Fibroblast of upper back skin (primary cell): ENCODE measurements around the gene GPR150.
"Not testable (repeated sequence)": the region's sequence is repeated elsewhere in the genome, so short reads cannot be mapped to it uniquely, and the experiment has no call there.

Experiments used
- DNase-seq: peaks from one replicate; pipeline ENCODE4 v3.0.0-alpha.2; 2013

Gene GPR150

DNA sequence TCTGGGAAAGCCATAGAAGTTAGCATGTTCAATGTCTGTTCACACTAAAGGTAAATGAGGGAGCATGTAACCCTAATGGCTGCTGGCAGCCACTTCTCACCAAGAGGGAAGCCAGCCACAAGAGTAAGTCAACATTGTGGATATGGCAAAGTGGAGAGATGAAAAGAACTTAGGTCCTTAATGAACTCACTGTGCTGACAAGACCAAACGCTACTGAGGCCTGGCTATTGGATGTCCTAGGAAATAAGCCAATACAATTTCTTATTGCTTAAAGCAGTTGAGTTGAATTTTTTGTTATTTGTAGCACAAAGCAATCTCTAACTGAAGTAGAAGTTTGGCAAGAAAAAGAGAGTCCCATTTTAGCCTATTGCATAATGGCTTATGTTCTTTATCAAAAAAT lies 6.8 kb downstream of the GPR150 start:
- DNase-seq, result no peak

DNA sequence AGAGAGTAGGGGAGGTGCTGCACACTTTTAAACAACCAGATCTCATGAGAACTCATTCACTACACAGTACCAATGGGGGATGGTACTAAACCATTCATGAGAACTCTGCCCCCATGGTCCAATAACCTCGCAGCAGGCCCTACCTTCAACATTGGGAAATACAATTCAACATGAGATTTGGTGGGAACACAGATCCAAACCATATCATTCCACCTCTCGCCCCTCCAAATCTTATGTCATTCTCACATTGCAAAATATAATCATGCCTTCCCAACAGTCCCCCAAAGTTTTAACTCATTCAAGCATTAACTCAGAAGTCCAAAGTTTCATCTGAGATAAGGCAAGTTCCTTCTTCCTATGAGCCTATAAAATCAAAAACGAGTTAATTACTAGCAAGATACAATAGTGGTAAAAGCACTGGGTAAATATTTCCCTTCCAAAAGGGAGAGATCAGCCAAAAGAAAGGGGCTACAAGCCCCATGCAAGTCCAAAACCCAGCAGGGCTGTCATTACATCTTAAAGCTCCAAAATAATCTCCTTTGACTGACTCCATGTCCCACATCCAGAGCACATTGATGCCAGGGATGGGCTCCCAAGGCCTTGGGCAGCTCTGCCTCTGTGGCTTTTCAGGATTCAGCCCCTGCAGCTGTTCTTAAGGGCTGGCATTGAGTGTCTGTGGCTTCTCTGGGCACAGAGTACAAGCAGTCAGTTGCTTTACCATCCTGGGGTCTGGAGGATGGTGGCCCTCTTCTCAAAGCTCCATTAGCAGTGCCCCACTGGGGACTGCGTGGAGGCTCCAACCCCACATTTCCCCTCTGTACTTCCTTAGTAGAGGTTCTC lies 8.3 kb downstream of the GPR150 start:
- DNase-seq, result no peak

DNA sequence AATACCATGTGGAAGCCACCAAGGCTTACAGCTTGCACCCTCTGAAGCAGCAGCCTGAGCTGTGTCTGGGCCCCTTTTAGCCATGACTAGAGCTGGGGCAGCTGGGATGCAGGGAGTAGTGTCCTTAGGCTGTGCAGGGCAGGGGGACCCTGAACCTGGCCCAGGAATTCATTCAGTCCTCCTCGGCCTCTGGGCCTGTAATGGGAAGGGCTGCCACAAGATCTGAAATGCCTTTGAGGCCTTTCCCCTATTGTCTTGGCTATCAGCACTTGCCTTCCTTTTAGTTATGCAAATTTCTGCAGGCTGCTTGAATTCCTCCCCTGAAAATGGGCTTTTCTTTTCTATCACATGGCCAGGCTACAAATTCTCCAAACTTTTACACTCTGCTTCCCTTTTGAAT lies 9.0 kb downstream of the GPR150 start:
- no peak for DNase-seq

DNA sequence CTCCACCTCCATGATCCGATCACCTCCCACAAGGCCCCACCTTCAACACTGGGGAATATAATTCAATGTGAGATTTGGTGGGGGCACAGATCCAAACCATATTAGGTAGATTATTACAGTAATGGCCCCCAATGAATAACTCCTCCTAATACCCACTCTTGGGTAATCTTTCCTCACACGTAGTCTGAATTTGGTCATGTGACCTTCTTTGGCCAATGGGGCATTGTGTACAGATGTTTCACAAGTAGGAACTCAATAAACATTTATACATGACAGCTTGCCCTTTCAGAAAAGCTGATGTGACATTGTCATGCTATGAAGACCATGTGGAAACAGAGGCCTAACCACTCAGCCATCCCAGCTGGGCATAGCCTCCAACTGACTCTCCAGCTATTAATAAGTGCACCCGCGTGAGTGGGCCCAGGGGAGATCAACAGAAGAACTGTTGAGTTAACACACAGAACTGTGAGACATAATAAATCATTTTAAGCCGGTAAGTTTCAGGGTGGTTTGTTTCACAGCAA lies 10.6 kb downstream of the GPR150 start:
- no peak for DNase-seq

DNA sequence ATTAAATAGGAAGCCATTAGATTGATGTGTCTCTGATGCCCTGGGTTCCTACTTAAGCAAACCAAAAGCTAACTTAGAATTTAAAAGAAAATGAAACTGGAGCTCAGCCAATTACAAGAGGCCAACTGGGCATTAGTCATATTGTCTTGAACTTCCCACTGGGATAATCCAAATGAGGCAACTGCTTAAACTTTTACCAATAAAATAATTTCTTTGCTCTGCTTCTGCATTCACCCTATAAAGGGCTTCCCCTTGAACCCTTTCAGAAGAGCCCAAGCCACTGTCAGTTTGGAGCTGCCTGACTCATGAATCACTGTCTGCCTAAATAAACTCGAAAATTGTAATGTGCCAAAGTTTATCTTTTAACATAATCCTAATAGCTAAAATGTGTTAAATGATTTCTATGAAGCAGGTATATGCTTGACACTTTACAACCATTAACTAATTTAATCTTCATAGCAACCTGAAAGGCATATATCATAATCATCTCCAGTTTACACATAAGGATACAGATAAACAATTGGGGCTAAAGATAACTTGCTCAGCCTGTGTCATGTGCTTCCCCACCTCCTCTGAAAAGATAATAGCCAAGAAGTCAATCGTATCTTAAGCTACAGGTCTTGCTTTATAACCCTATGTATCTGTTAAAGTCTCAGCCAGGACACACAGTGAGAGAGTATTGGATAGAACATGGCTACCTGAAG lies 11.5 kb downstream of the GPR150 start:
- DNase-seq, result peak; percentile 77

DNA sequence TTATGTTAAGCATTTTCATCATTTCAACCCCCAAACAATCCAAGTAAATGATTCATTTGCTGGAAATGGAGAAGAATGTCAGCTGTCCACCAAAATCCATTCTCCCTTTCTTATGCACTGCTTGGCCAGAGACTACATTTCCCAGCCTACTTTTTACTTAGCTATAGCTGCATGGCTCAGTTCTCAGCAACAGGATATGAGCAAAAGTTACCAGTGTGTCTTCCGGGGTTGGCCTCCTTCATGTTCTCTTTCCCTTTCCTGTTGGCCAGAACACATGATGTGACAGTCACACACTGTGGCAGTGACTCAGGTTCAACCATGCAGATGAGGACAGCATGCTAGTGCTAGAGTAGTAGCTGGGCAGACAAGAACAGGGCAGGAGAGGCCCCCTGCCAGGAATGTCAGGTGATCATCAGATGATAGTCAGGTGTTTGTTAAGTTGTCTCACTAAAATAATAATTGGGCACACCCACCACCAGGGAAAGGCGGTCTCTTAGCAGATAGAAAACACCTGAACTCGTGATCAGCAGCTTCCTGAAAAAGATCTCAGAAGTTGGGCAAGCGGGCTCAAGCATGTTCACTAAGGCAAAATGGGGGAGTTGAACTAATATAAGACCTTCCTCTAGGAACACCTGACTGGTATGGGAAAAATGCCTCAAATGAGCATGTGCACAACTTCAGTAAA lies 12.2 kb downstream of the GPR150 start:
- DNase-seq, result peak; percentile 65

DNA sequence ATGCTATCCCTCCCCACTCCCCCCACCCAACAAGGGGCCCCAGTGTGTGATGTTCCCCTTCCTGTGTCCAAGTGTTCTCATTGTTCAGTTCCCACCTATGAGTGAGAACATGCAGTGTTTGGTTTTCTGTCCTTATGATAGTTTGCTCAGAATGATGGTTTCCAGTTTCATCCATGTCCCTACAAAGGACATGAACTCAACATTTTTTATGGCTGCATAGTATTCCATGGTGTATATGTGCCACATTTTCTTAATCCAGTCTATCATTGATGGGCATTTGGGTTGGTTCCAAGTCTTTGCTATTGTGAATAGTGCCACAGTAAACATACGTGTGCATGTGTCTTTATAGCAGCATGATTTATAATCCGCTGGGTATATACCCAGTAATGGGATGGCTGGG lies 13.1 kb downstream of the GPR150 start:
- DNase-seq, result not testable (repeated sequence)

DNA sequence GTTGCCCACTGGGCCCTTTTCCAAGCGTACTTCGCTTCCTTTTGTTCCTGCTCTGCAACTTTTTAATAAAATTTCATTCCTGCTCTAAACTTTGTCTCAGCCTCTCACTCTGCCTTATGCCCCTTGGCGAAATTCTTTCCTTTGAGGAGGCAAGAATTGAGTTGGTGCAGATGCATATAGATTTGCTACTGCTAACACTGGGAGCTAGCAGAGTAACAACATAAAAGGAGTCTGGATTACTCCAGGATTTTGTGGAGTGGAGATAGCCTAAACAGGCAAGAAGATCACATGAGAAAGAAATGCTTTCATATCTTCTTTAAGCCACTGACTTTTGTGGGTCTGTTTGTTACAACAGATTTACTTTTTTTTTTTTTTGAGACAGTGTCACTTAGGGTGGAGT lies 13.8 kb downstream of the GPR150 start:
- DNase-seq, result no peak

DNA sequence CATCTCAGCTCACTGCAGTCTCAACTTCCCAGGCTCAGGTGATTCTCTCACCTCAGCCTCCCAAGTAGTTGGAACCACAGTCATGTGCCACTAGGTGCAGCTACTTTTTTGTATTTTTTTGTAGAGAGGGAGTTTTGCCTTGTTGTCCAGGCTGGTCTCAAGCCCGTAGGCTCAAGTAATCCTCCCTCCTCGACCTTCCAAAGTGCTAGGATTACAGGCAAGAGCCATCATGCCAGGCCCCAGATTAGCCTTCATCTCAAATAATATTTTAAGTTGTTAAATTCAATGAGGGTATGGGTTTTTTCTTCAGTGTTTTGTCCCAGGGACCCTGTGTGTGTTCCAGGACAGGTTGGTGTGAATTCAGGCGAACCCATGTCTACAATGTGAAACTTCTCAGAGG lies 14.2 kb downstream of the GPR150 start:
- DNase-seq, result no peak

DNA sequence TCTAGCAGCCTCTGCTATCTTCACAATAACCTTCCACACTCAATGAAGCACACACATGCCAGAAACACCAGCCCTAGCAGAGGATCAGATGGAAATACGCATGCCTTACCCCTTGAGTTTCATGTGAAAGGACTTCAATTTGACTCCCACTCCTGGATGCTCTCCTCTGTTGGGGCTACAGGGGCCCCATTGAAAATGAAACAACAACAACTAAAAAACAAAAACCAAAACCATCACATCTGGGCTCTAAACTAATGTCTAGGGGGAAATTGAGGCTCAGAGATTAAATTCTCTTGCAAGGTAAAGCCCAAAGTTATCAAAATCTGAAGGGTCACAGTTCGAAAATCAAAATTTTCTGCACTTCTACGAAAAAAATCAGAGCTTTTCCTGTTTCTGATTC lies 18.7 kb downstream of the GPR150 start:
- no peak for DNase-seq

DNA sequence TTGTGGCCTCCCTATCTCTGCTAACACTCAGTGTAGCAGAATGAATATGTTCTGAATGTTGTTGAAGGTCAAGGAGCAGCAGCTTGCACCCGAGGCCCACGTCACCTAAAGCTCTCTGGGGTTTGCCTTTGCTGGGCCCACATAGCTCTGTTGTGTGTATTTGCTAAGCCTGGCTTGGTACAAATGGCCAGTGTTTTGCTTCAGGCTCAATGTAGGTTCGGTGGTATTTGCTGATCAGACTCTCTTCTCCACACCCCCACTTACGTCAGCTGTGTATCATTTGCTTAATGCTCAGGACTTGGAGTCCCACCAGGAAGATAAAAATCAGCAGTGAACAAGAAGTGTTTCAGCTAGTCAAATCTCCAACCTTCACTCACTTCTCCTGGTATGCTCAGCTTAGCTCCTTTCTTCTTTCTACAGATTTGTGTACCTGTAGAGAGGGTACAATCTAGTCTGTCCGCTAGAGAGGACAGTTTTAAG lies 21.9 kb downstream of the GPR150 start:
- DNase-seq, result peak; percentile 16

DNA sequence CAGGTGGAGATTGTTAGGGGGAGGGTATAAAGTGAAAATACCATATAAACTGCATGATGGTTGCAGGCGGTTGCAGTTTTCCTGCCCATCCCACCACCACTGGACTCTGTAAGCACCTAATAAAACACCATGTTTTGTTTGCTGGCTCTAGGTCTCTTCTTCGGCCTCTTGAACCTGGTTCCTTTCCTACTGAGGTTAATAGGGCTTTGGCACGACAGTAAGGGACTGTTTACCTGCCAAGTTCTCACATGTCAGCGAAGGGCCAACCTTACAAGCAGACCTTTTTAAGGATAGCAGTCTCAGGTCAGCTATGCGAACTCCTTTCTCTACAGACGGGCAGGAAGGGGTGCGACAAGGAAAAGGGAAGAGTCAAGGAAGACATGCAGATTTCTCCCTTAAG lies 23.3 kb downstream of the GPR150 start:
- no peak for DNase-seq

DNA sequence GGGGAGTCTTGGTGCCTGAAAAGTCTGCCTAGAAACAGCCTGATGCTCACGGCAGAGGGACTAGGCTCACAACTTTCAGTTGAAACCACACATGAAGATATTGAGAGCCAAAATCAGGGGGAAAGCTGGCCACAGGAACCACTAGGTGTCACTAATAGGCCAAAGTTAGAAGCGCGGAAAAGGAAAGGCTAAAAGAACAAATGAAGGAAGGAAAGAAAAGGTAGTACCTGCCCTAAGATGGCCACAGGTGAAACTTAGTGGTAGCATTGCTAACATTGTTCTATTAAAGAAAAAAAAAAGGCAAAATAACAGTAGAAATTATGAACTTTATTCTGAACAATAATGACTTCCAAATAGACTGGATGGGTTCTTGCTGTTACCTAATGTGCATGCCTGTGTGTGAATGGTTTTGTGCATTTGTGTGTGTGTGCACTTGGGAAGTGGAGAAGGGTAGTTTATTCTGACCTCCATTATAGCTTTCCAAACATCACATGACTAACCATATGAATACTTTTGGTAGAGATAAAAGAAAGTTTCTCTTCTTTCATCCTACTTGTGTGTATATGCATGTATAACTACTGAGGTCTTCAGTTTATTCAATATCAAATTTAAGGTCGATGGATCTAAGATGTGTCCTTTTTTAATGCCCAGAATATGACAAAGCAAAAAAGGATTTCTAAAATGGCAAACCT lies 24.6 kb downstream of the GPR150 start:
- DNase-seq, result peak; percentile 58

DNA sequence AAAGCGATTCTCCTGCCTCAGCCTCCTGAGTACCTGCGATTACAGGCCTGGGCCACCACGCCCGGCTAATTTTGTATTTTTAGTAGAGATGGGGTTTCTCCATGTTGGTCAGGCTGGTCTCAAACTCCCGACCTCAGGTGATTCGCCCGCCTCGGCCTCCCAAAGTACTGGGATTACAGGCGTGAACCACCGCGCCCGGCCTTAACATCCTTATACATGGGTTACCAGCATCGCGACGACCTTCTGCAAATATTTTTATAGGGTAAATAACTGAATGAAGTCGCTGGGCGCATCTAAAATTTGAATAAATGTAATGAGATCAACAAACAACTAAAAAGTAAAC lies 26.3 kb downstream of the GPR150 start:
- not testable (repeated sequence) for DNase-seq

DNA sequence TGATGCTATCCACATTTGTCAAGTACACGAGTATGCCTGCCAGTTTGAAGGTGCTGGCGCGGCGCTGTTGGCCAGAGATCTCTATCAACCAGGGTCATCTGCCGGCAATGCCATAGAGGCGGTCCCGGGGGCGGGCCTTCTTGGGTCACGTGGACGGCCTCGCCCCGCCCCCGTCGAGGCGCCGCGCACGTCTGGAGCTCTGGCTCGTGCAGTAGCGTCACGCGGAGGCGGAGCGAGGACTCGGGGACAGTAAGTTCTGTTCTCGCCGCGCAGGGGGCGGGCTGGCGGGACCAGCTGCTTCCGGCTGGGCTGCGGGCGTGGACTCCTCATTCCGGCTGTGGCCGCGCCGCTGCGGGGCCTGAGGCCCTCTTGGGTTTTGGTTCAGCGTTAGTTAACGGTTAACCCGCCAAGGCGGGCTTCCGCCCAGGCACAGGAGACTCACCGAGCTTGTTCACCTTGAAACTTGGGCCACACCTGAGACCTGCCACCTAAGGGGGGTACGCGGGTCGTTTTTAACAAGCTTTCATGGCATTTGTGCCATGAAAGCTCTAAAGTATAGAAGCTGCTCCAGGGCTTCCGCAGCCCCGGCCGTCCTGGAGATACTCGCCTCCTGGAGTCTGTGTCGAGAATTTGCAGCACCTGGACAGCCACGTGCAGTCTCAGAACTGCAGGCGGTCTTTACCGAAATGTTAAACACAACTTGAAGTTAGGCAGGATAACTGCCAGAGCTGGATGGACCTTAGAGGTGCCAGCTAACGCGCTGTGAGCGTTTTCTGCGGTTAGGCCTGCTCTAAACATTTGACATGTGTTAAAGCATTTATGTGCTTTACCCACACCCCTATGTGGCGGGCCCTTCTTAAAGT lies 26.9 kb downstream of the GPR150 start, which contains the start of gene RFESD:
Gene RFESD (plus strand): TSS at position 209 of the 863 bp plus-strand sequence. CDS start 5,495 bp downstream, outside the sequence.
- DNase-seq, result peak; percentile 96

DNA sequence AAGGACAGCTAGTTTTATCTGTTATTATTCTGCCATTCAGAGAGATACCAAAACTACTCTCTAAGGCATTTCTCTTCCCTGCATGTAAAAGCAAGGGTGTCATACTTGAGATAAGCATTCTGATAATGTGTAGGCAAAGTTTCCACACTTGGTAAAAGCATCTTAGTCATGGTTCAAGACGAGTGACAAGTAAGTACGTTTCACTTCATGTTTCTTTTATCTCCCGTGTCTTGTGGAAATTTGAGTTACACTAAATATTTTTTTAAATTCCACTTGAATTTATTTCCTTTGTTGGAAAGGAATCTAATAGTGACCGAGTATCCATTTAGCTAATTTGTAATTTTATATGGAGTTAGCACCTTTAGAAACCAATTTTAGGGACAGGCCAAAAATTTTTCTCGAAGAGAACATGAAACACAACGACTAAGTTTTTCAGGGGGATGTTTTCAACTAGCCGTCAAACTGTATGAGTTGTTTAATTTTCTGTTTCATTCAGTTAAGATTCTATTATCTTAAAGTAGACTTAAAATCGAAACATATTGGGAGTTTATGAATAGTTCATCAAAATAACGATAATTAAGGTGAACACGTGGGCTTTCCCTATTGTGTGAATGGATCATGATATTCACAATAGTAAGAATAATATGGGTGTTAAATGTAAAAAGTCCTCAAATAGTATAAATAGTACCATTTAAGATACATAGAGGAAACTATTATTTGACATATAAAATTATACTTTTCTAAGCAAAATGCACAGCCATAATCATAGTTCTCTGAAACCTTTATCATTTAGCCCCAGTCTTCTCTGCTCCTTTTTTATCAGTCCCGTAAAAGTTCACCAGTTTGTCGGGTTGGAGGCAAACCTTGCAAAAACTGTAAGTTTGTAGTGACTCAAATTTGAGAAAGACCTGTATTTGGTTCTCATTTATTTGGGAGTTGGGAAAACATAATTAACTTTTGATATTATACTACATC lies 28.3 kb downstream of the GPR150 start:
- no peak for DNase-seq

DNA sequence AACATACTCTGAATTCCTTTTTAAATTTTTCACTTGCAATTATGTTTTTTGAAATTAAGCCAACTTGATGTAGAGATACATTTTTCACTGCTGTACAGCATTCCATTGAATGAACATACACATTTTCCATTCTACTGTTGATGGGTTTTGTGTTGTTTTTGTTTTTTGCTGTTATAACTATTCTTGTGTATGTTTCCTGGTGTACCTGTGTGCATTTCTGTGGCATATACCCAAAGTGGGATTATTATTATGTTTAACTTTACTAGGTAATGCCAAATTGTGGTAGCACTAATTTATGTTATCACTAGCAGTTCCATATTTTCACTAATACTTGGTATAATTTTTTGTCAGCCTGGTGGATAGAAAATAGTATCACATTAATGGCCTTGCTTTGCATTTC lies 29.4 kb downstream of the GPR150 start:
- DNase-seq, result no peak

DNA sequence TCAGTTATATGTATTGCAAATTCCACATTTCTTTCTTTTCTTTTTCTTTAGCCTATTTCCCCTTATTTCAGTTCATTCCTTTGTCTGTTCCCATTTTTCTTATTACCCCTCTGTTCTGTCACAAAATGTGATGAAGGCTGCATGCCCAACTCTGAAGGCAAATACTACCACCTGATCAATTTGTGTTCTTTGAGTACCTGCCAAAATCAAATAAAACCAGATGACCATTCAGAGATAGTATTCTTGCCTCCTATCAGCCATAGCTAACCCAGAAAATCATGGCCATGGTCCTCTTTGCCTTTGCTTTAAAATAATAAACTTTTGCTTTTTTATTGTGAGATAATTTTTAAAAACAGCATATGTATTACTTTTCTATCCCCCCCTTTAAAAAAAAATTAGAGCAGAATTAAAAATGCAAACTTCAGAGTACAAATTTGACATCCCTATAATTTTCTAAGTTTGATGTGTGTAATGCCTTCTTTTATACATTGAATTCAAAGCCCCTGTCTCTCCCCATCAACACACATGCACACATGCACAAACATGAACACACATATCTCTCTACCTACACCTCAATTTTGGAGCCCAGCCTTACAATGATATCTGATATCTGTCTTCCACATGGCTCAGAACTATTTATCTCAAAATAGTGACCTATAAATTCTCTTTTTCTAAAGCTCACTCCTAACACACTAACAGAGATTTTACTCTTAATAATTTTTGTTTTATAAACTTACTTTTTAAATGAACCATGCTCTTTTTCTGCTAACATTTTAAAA lies 30.1 kb downstream of the GPR150 start:
- no peak for DNase-seq

DNA sequence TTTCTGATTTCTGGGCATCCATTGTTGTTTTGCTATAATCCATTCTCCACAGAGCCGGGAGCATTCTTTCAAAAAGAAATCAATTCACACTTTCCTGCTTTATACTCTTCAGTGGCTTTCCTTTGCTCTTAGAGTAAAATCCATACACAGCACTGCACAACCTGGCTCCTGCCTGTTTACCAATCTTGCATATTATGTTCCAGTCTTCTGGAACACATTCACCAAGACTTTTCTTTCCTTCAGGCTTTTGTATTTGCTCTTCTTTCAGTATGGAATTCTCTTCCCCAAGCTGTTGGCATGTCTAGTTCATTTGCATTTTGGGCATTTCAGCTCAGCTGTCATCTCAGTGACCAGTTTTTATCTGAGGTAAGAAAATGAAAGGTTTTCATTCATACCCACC lies 33.0 kb downstream of the GPR150 start:
- DNase-seq, result no peak

DNA sequence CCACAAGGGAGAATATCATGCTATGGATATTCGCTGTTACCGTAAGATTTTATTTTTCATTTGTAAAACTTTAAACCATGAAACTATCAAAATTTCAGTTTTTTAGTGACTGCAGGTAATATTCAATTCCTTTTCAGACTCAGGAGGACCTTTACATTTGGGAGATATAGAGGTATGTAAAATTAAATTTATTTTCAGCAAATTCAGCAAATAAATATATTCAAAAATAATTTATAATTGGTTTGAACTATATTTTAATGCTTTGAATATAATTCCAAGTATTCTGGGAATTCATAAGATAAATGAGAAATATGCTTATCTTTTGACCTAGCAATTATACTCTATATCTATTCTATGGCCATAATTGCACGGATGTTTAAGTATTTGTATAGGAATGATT lies 34.3 kb downstream of the GPR150 start:
- no peak for DNase-seq
